ENCODE measurements around the gene PTCHD1. TPM values are rescaled to one million over a fixed set of nuclear protein-coding genes. Genes with fewer than 3 reads are reported as not detected.

The PTCHD1 gene
- total and polyA plus RNA-seq, 2 of the 13 experiments (the other 11 are each of a cell fraction or from before 2014, with no cell fraction given): not detected

- no CpG with 5 or more reads among the region's 1 CpG for WGBS (ENCODE audit: low lambda C conversion rate)
- H3K79me2 ChIP-seq (ENCODE audit: insufficient read depth, low read length): no peaks in the 10 kb centered on the region
- ATAC-seq: no peak
- no peaks in the 10 kb centered on the region for H3K4me1 ChIP-seq (ENCODE audit: insufficient read depth, low read length)
- H3K4me2 ChIP-seq (ENCODE audit: low read depth, low read length): no peak overlapping the region
- H3K4me3 ChIP-seq (replicated peaks in 1 of 3; ENCODE audit: insufficient read depth in 1 of 3, low read depth in 2 of 3, low read length in 3 of 3): no peak overlapping the region
- no TSS peak for BruUV-seq (replicated peaks)
- in situ Hi-C loops (cut with HindIII; ENCODE audit: extremely low pct_ligation_motif_present, low pct_unique_long_range_greater_than_20kb) (no loop called here), intact Hi-C loops (cut with micrococcal nuclease; ENCODE audit: unreplicated experiment) (no loop called here)
- FAIRE-seq: no peak
- no peaks in the 10 kb centered on the region for H3K36me3 ChIP-seq (replicated peaks in 1 of 2; ENCODE audit: control insufficient read depth in 1 of 2, insufficient read depth in 2 of 2, low read length in 2 of 2)
- DNase-seq (ENCODE audit: low spot score): no peak
- no peak for TF ChIP-seq XBP1 (CRISPR knock-in tag; IDR thresholded peaks at IDR 0.05)
- TF ChIP-seq AKNA (CRISPR knock-in tag; IDR thresholded peaks at IDR 0.05; ENCODE audit: borderline replicate concordance): no peak
- TF ChIP-seq CERS6 (CRISPR knock-in tag; IDR thresholded peaks at IDR 0.05): no peak
- no peak for TF ChIP-seq FUBP1 (CRISPR knock-in tag; IDR thresholded peaks at IDR 0.05; ENCODE audit: borderline replicate concordance)
- TF ChIP-seq TEAD3 (CRISPR knock-in tag; optimal IDR thresholded peaks at IDR 0.05; ENCODE audit: borderline replicate concordance): no peak
- TF ChIP-seq KDM5A (IDR thresholded peaks at IDR 0.05; ENCODE audit: borderline replicate concordance, low read length): no peak
- no peak for TF ChIP-seq ZNF784 (CRISPR knock-in tag; IDR thresholded peaks at IDR 0.05; ENCODE audit: borderline replicate concordance)
- TF ChIP-seq GABPA (IDR thresholded peaks at IDR 0.05; ENCODE audit: low read depth, low read length): no peak
- TF ChIP-seq GABPA (CRISPR knock-in tag; IDR thresholded peaks at IDR 0.05; ENCODE audit: low read depth): no peak
- TF ChIP-seq NFRKB (IDR thresholded peaks at IDR 0.05): no peak
- no peak for TF ChIP-seq ZNF543 (CRISPR knock-in tag; IDR thresholded peaks at IDR 0.05)
- TF ChIP-seq FOSL2 (CRISPR knock-in tag; IDR thresholded peaks at IDR 0.05): no peak
- TF ChIP-seq GMEB1 (CRISPR knock-in tag; IDR thresholded peaks at IDR 0.05; ENCODE audit: borderline replicate concordance): no peak
- TF ChIP-seq BORCS8-MEF2B (CRISPR knock-in tag; IDR thresholded peaks at IDR 0.05): no peak
- no peak for TF ChIP-seq ZNF274 (CRISPR knock-in tag; IDR thresholded peaks at IDR 0.05)
- no peak for TF ChIP-seq KLF9 (CRISPR knock-in tag; IDR thresholded peaks at IDR 0.05; ENCODE audit: low read depth)
- TF ChIP-seq ZNF605 (CRISPR knock-in tag; IDR thresholded peaks at IDR 0.05): no peak
- CTCF ChIA-PET (ENCODE audit: low intra/inter-chr PET ratio, low total read pairs): no interaction called here
- H3K9me3 ChIP-seq (ENCODE audit: low read length): no peaks in the 10 kb centered on the region
- no peak overlapping the region for H2AFZ ChIP-seq (ENCODE audit: low read length)
- POLR2A ChIA-PET: no interaction called here
- peaks cover 2 to 4% of the 10 kb centered on the region in 2 experiments; a peak in 2 of 5 replicates for H3K27me3 ChIP-seq (ENCODE audit: control insufficient read depth in 1 of 2, insufficient read depth in 2 of 2, low read length in 2 of 2)
- no peak overlapping the region for H3K27ac ChIP-seq (ENCODE audit: extremely low read length, insufficient read depth, low read length)
- no peak overlapping the region for H3K9ac ChIP-seq (ENCODE audit: insufficient read depth, low read depth, low read length)
- no peaks in the 10 kb centered on the region for H4K20me1 ChIP-seq (ENCODE audit: insufficient read depth, low read length)
These were observed 30.9 kb downstream of the PTCHD1 start for GRCh38 chrX:23365541-23365940.
